A204.1 (cell line): Measurements from ENCODE around the gene RXRB.
"Not testable (repeated sequence)": the region's sequence is repeated elsewhere in the genome, so short reads cannot be mapped to it uniquely, and the experiment has no call there.

Experiments used
- FAIRE-seq: peaks from 2 replicates; lab custom pipeline; 2012; peaks lifted over from hg19 to GRCh38; lab: Jason Lieb, UNC

RXRB gene

GRCh38 chr6:33200219-33201146 is at the start of gene RXRB, which contains the start of gene SLC39A7:
RXRB (minus strand) TSS chr6:33200665; CDS start chr6:33200476, 189 bp downstream.
SLC39A7 (plus strand) TSS chr6:33200867; CDS start chr6:33201246, 379 bp downstream.
- peak; percentile 63 for FAIRE-seq

GRCh38 chr6:33249732-33250630 is 49.5 kb upstream of the RXRB start:
- no peak for FAIRE-seq

DNA sequence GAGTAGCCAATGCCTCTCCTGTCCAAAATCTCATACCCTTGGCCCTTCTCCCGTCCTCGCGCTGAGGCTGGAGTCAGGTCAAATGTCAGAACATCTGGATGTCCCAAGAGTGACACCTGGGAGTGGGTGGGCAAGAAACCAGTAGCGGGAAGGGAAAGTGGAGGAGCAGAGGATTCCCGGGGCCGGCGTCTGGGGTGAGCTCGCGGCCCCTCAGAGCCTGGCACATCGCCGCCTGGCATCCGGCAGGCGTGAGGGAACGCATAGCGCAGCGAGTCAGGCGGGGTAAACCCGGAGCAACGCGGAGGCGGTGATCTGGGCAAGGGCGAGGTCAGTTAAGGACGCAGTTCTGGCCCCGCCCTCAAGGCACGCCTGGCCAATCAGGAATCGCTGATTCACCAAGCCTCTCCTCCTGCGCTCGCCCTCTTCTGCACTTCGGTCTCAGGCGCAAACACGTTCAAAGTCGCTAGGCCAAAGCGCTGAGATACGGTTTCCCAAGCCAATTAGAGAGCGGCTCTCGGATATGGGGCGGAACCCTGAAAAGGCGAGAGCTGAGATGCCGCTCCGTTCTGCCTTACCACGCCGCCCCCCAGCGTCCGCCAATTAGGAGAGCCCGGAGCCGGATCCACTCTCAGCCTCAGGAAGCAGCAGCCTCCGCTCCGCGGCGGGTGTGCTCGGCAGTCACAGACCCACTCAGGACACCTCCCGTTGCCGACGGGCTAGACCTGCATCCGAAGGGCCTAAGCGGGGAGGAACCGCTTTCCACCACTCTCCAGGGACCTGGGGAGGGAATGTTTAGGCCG is 48.7 kb upstream of the RXRB start:
- FAIRE-seq: peak; percentile 97

DNA sequence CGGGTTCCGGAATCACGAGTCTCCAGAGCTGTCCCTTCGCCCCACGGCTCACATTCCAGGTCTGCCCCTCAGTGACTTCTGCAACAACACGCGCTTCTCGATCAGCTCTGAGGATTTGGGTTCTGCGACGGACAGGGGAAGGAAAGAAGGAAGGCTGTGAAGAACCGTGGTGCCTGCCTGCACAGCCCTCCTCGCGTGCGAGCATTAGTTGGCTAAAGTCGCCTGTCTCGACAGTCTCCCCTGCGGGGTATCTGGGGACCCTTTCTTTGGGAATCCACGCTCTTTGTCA is 48.1 kb upstream of the RXRB start:
- FAIRE-seq: no peak

- FAIRE-seq: no peak
Measured at GRCh38 chr6:33247977-33248642, 47.6 kb upstream of the RXRB start.

DNA sequence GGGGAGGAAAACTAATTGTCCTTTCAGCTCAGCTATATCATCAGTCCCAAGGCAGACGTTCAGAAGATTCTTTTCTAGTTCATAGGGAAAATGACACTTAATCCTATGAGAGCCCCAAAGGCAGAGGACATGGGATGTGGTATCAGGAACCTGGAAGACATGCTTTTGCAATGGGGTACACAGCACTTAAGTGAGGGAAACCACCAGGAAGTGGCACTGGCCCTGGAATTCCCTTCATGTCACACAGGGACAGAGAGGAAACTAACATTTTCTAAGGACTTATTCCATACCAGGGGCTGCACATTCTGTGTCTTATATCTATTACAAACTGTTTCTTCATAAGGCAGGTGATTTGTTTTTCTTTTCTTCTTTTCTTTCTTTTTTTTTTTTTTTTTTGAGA is 43.0 kb upstream of the RXRB start:
- no peak for FAIRE-seq

DNA sequence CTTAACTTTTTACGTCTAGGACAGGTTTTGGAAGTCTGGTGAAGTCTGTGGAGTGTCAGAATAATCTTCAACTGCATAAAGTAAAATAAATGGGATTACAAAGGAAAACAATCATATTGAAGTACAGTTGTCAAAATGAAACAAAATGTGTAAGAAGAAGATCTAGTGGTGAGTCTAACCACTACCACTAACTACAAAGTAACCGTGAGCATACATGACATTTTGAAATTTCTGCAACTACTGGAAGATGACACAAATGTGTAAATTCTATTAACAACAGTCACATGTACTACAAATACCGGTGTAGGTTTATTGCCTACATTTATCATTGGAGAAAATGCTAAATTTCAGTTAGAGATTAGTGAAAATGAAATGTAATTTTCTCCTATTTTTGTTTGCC is 41.5 kb upstream of the RXRB start:
- no peak for FAIRE-seq

- FAIRE-seq: no peak
Measured at GRCh38 chr6:33237741-33238140, 37.3 kb upstream of the RXRB start.

- no peak for FAIRE-seq
Measured at GRCh38 chr6:33236852-33237251, 36.4 kb upstream of the RXRB start.

GRCh38 chr6:33236328-33236727 is 35.9 kb upstream of the RXRB start:
- no peak for FAIRE-seq

- FAIRE-seq: no peak
Measured at GRCh38 chr6:33235221-33235634, 34.8 kb upstream of the RXRB start.

DNA sequence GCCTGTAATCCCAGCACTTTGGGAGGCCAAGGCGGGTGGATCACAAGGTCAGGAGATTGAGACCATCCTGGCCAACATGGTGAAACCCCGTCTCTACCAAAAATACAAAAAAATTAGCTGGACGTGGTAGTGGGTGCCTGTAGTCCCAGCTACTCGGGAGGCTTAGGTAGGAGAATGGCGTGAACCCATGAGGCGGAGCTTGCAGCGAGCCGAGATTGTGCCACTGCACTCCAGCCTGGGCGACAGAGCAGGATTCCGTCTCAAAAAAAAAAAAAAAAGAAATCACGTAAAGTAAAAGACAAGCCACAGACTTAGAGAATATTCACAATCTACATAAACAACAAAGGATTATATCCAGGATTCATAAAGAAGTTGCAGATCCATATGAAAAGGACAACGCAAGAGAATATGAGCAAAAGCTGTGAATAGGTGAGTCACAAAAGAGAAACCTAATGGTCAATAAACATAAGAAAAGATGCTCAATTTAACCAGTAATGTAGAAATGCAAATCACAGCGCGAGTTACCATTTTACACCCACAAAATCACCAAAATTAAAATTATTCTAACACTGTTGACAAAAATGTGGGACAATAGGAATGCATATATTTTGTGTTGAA is 26.1 kb upstream of the RXRB start:
- not testable (repeated sequence) for FAIRE-seq

DNA sequence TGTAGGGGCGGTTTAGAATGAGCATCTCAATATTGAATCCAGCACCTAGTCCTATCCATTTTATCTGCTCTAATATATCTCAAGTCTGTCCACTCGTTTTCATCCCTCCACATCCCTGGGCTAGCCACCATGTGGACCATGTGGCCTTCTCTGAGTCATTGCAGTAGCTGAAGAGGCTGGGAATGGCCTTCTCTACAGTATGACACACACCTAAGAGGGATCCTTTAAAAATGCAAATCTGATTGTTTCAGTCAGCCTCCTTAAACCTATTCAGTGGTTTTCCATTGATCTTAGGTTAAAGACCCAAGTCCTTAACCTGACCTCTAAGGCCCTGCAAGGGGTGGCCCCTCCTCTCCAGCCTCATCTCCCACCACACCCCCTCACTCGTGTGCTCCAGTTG is 17.2 kb upstream of the RXRB start:
- FAIRE-seq: no peak

DNA sequence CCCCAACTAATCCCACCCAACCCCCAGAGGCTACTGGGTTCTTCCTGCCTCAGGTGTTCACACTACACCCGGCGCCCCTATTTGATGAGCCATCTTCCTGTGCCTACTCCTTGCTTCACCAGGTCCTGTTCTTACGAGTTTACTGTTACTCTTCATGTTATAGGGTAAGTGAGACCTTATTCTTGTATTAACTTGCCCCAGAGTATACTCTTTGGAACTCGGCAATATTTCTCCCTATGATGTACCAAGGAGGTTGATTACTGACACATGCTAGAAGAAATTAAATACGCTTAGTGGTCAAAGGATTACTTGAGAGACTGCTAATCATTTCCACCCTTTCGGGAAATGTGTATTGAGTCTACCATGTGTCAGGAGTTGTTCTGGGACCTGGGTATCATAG is 16.8 kb upstream of the RXRB start:
- no peak for FAIRE-seq

- no peak for FAIRE-seq
Measured at GRCh38 chr6:33216117-33216649, 15.7 kb upstream of the RXRB start.

DNA sequence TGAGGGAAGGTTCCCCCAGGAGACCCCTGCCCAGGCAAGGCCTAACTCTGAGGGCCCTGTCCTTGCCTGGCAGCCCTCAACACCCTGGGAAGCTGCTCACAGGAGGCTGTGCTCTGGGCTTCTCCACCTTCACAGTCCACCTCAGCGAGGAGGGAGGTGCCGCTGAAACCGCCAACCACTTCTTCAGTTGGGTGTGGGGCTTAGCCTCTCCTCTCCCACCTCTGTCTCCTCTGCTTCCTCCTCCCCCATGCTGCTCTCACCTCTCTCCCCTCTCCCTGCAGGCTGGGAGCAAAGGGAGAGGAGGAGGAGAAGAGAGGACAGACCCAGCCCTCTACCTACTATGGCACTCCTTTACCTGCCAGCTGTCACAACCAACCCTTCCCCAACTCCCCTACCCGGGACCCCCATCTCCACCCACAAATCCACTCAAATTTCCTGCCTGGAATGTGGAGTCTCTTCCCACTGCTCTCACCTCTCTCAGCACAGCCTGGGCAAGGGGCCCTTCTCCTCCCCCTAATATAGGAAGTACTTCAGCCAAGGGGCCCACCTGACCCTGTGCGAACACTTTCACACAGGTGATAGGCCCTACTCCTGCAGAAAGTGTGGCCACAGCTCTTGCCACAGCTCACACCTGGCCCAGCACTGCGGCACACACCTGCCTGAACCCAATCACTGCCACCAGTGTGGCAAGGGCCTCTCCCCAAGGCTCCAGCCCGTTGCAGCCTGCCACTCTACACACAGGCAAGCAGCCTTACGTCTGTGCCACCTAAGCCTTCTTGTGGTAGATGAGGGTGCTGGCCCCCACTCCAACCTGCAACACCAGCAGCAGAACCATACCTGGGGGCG is 15.0 kb upstream of the RXRB start:
- no peak for FAIRE-seq

DNA sequence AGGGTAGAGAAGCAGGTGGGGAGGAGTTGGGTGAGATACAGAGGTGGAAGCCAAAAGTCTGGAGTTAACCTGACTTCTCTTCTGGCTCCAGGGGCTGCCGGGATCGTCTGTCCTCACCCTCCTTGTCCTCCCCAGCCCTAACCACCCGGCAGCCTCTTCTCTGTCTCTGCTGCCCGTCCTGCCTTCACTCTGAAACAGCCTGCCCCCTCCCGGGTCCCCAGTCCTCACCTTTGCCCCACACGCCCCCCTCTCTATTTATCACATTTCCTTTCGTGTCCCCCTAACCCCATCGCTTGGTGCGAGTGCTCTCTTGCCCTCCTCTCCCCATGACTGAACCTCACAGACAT is 13.5 kb upstream of the RXRB start:
- FAIRE-seq: no peak

DNA sequence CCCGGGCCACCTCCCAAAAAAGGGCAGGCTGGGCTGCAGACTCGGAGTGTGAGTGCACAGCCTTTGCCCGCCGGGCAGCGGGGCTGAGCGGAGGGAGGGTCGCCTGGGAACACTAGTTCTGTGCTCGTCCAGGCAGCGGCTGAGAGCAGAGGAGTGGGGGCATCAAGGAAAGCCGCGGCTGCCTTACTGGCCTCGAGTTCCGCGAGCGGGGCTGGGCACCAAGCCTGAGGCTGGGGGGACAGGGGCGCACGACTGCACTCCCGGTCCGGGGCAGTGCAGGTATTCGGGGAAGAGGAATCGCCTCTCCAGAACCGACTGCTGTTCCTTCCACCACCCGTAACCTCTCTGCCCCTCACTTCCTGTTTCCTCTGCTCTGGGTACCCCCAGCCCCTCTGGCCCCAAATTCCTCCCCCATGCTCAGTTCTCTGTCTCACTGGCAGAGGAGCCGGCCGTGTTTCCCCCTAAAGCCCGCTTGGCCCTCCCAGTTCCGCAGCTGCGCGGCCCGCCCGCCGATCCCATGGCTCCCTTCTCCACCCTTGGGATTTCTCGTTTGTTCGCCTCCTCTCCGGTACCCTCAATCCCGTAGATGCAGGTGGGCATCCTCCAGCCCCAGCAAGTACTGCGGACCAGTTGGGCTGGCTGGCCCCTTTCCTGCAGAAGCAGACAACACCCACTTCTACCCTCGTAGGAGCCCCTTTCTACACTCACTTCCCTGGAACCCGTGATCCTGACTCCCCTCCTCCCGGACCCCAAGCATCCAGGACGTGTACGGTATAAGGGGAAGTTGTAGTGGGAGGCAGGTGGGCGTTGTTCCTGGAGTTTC is 12.9 kb upstream of the RXRB start:
- no peak for FAIRE-seq

GRCh38 chr6:33212857-33213165 is 12.3 kb upstream of the RXRB start:
- no peak for FAIRE-seq
